ENCODE results near the gene CSE1L. TPM values are rescaled to one million over a fixed set of nuclear protein-coding genes. Genes with fewer than 3 reads are reported as not detected.
"Not testable (repeated sequence)": the region's sequence is repeated elsewhere in the genome, so short reads cannot be mapped to it uniquely, and the experiment has no call there.

CSE1L gene
- total RNA-seq, 1 donor from 2014 or later: 40.7 TPM

DNA sequence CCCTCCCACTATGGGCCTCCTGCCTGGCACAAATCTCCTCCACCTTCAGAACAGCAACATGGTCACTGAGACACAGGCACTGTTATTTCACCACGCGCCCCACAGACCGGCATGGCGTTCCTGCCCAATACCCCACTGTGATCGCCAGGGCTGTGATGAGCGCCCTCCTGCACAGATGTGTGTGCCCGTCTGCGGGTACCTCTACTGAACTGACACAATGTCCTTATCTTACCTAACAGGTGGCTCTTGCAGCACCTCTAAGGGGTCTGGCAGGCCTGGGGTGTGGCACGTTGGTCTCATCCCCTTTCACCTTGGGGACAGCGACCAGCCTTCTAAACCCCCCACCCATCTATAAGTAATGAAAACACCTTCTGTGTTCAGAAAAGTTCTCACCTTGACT is 77.9 kb downstream of the CSE1L start:
- Mint-ChIP-seq H3K4me3 (ENCODE audit: unreplicated experiment) (no peak overlapping the region), H3K27ac (ENCODE audit: unreplicated experiment) (no peak overlapping the region), H3K36me3 (ENCODE audit: low read depth) (peaks cover 32% of the 10 kb centered on the region), H3K9me3 (ENCODE audit: low read depth) (no peaks in the 10 kb centered on the region), H3K4me1 (ENCODE audit: low read depth) (no peaks in the 10 kb centered on the region), H3K27me3 (ENCODE audit: low read depth) (no peaks in the 10 kb centered on the region)
- no peak for DNase-seq (ENCODE audit: low spot score)
- TF ChIP-seq, protein P1, sequence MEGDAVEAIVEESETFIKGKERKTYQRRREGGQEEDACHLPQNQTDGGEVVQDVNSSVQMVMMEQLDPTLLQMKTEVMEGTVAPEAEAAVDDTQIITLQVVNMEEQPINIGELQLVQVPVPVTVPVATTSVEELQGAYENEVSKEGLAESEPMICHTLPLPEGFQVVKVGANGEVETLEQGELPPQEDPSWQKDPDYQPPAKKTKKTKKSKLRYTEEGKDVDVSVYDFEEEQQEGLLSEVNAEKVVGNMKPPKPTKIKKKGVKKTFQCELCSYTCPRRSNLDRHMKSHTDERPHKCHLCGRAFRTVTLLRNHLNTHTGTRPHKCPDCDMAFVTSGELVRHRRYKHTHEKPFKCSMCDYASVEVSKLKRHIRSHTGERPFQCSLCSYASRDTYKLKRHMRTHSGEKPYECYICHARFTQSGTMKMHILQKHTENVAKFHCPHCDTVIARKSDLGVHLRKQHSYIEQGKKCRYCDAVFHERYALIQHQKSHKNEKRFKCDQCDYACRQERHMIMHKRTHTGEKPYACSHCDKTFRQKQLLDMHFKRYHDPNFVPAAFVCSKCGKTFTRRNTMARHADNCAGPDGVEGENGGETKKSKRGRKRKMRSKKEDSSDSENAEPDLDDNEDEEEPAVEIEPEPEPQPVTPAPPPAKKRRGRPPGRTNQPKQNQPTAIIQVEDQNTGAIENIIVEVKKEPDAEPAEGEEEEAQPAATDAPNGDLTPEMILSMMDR (IDR thresholded peaks at IDR 0.05): no peak

DNA sequence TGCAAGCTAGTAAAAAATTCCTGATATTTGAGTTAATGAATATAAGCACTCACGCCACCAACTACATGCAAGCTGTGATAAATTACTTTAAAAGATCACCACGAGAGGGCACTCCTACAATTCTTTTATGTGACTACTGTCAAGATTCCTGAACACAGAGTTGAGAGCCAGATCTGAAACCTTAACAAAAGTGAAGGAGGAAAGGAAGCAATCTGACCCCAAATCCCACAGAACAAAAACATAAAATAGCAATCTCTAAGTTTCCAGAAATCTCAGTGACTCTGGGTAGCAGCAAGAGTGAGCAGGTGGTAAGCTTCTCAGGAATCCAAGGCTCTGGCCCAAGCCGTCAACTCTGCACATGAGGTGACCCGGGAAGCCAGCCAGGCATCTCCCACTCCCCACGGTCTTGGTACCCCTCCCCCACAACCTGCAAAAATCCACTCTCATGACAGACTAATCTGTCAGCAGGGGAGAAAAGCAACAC is 86.9 kb downstream of the CSE1L start:
- no peak for DNase-seq (ENCODE audit: low spot score)
- H3K9me3 Mint-ChIP-seq (ENCODE audit: low read depth): no peaks in the 10 kb centered on the region
- no peak overlapping the region for H3K4me3 Mint-ChIP-seq (ENCODE audit: unreplicated experiment)
- no peaks in the 10 kb centered on the region for H3K27me3 Mint-ChIP-seq (ENCODE audit: low read depth)
- H3K36me3 Mint-ChIP-seq (ENCODE audit: low read depth): peaks cover 8% of the 10 kb centered on the region
- TF ChIP-seq, protein P1 (IDR thresholded peaks at IDR 0.05): peak; percentile 88
- H3K27ac Mint-ChIP-seq (ENCODE audit: unreplicated experiment): no peak overlapping the region
- peaks cover 10% of the 10 kb centered on the region for H3K4me1 Mint-ChIP-seq (ENCODE audit: low read depth)

DNA sequence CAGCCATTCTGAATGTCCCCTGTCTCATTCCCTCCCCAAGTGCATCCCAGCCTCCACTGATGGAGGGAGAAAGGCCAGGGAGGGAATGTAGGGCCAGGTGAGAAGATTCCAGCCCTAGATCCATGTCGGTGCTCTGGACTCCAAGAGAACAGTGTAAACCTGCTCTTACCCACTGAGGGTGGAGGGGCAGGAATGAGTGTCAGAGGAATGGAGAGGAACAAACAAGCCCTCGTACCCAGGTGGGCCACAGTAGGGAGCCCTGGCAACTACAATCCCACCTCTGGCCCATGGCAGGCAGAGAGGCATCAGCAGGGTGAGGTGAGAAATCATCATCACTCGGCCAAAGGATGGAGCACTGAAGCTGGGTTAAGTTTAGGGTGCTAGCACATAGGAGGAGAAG is 87.5 kb downstream of the CSE1L start:
- Mint-ChIP-seq H3K9me3 (ENCODE audit: low read depth) (no peaks in the 10 kb centered on the region), H3K4me3 (ENCODE audit: unreplicated experiment) (no peak overlapping the region), H3K4me1 (ENCODE audit: low read depth) (peaks cover 10% of the 10 kb centered on the region), H3K36me3 (ENCODE audit: low read depth) (peaks cover 8% of the 10 kb centered on the region), H3K27ac (ENCODE audit: unreplicated experiment) (peak overlapping the region; percentile 34), H3K27me3 (ENCODE audit: low read depth) (no peaks in the 10 kb centered on the region)
- no peak for DNase-seq (ENCODE audit: low spot score)
- TF ChIP-seq, protein P1 (IDR thresholded peaks at IDR 0.05): no peak

DNA sequence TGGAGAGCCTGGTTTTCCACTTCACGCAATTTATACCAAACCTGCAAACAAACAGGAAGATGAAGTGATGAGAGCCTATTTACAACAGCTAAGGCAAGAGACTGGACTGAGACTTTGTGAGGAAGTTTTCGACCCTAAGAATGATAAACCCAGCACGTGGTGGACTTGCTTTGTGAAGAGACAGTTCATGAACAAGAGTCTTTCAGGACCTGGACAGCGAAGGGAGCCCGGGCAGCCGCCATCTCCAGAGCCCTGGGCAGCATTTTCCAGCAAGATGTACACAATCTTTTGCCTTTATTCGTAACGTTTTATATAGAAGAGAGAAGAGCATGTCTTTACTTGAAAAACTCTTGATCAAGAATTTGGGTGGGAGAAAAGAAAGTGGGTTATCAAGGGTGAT is 88.7 kb downstream of the CSE1L start:
- H3K9me3 Mint-ChIP-seq (ENCODE audit: low read depth); H3K27me3 Mint-ChIP-seq (ENCODE audit: low read depth); DNase-seq (ENCODE audit: low spot score); H3K4me3 Mint-ChIP-seq (ENCODE audit: unreplicated experiment); H3K27ac Mint-ChIP-seq (ENCODE audit: unreplicated experiment); H3K36me3 Mint-ChIP-seq (ENCODE audit: low read depth): not testable (repeated sequence)
- H3K4me1 Mint-ChIP-seq (ENCODE audit: low read depth): peaks cover 10% of the 10 kb centered on the region

DNA sequence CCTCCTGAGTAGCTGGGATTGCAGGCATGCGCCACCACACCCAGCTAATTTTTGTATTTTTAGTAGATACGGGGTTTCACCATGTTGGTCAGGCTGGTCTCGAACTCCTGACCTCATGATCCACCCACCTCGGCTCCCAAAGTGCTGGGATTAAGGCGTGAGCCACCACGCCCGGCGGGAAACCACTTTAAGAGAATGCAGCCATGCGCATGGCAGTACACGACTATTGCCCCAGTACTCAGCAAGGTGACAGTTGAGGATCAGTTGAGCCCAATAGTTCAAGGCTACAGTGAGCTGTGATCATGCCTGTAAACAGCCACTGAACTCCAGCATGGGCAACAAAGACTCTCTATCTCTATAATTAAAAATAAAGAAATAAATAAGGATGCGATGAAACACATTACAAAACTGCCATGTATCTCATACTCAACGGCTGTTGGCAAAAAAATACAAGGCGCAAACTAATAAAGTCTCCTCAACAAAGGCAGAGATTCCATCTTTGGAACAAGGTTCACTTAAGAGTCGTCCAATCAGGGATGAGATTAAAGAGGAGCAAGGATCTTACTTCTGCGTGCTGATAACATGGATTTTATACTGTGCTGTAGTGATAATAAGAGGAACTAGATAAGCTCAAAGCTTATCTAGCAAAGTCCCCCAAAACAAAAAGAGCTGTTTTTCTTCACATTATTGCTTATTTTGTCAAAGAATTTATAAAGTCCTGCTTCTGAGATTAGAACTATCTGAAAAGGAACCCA is 90.9 kb downstream of the CSE1L start:
- Mint-ChIP-seq H3K9me3 (ENCODE audit: low read depth) (no peaks in the 10 kb centered on the region), H3K4me1 (ENCODE audit: low read depth) (peaks cover 14% of the 10 kb centered on the region), H3K27ac (ENCODE audit: unreplicated experiment) (no peak overlapping the region), H3K4me3 (ENCODE audit: unreplicated experiment) (no peak overlapping the region), H3K27me3 (ENCODE audit: low read depth) (no peaks in the 10 kb centered on the region), H3K36me3 (ENCODE audit: low read depth) (peaks cover 7% of the 10 kb centered on the region)
- TF ChIP-seq, protein P1 (IDR thresholded peaks at IDR 0.05): no peak
- no peak for DNase-seq (ENCODE audit: low spot score)

DNA sequence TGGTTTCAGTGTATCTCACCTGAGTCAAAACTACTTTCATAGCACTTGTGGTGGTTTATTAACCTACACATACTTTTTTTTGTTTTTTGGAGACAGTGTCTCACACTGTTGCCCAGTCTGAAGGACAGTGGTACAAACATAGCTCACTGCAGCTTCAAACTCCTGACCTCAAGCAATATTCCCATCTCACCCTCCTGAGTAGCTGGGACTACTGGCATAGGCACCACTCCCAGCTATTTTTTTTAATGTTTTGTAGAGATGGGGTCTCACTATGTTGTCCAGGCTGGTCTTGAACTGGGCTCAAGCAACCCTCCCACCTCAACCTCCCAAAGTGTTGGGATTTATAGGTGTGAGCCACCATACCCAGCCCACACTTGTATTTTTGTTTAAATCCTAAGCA is 92.3 kb downstream of the CSE1L start:
- TF ChIP-seq, protein P1 (IDR thresholded peaks at IDR 0.05): no peak
- H3K27ac Mint-ChIP-seq (ENCODE audit: unreplicated experiment): no peak overlapping the region
- H3K4me1 Mint-ChIP-seq (ENCODE audit: low read depth): peaks cover 6% of the 10 kb centered on the region
- no peaks in the 10 kb centered on the region for H3K9me3 Mint-ChIP-seq (ENCODE audit: low read depth)
- H3K4me3 Mint-ChIP-seq (ENCODE audit: unreplicated experiment): no peak overlapping the region
- no peak for DNase-seq (ENCODE audit: low spot score)
- peaks cover 9% of the 10 kb centered on the region for H3K36me3 Mint-ChIP-seq (ENCODE audit: low read depth)
- no peaks in the 10 kb centered on the region for H3K27me3 Mint-ChIP-seq (ENCODE audit: low read depth)

Measured in chondrocyte (in vitro differentiated cells).